Right ventricle myocardium inferior (tissue), 1 donor: ENCODE results near the gene USP5. TPM values are rescaled to one million over a fixed set of nuclear protein-coding genes. Genes with fewer than 3 reads are reported as not detected.
"Not testable (repeated sequence)": the region's sequence is repeated elsewhere in the genome, so short reads cannot be mapped to it uniquely, and the experiment has no call there.

Source experiments
- ATAC-seq: fragments of 200-7000 bp; cut with Tn5 transposase; one replicate; pipeline ENCODE4 v1.9.1; 2020; ENCODE audit warnings: mild to moderate bottlenecking, moderate library complexity
- DNase-seq: peaks from one replicate; pipeline ENCODE4 v3.0.0; 2021; ENCODE audit errors: missing footprints
- intact Hi-C: fragments of 100-400 bp; cut with DNase I; formaldehyde crosslinking; loops from one replicate; pipeline ENCODE4 v1.11.0; 2022
- total RNA-seq: library from RNA; stranded (reverse); fragmentation: NEBNext Ultra II Directional; extraction: Animal tissue kit (Norgen Biotek cat#: 25700); gene quantifications from one replicate; pipeline ENCODE4 v1.2.1, GENCODE V29; 2021
- donor health status: DM: no; HTN: yes; CAD: no; lungs with severe emphysema.

USP5 gene
- total RNA-seq, 1 donor from 2014 or later = 62.0 TPM

- intact Hi-C loops = no loop called here
- DNase-seq = no peak
- no peak for ATAC-seq
Observed at GRCh38 chr12:6855322-6855721, 3.4 kb downstream of the USP5 start.

- intact Hi-C loops = no loop called here
- no peak for ATAC-seq
Observed at GRCh38 chr12:6858799-6859198, 6.8 kb downstream of the USP5 start.

GRCh38 chr12:6860116-6860515, 8.2 kb downstream of the USP5 start:
- DNase-seq (no peak), ATAC-seq (no peak)
- intact Hi-C loops = no loop called here

More at GRCh38 chr12:6858799-6859198, 6.8 kb downstream of the USP5 start:
- no peak for DNase-seq

- no peak for DNase-seq
- intact Hi-C loops = no loop called here
Observed at GRCh38 chr12:6860942-6861341, 9.0 kb downstream of the USP5 start.

GRCh38 chr12:6861391-6861790, 9.4 kb downstream of the USP5 start:
- intact Hi-C loops = no loop called here
- no peak for ATAC-seq

More at GRCh38 chr12:6860942-6861341, 9.0 kb downstream of the USP5 start:
- no peak for ATAC-seq

GRCh38 chr12:6863033-6863432, 11.1 kb downstream of the USP5 start:
- ATAC-seq = no peak
- intact Hi-C loops = no loop called here
- DNase-seq = no peak

More at GRCh38 chr12:6861391-6861790, 9.4 kb downstream of the USP5 start:
- no peak for DNase-seq

- intact Hi-C loops = no loop called here
- no peak for DNase-seq
- no peak for ATAC-seq
Observed at GRCh38 chr12:6863586-6864321, 11.8 kb downstream of the USP5 start.

GRCh38 chr12:6865307-6865706, 13.4 kb downstream of the USP5 start:
- ATAC-seq, DNase-seq, intact Hi-C loops: not testable (repeated sequence)

GRCh38 chr12:6866163-6866919, 14.4 kb downstream of the USP5 start:
- ATAC-seq (no peak), DNase-seq (no peak)
- intact Hi-C loops = no loop called here

- ATAC-seq (peak; percentile 7), DNase-seq (no peak)
- intact Hi-C loops = no loop called here
Observed at GRCh38 chr12:6866920-6867412, 15.0 kb downstream of the USP5 start.

- peak; percentile 86 for ATAC-seq
- intact Hi-C loops = no loop called here
Observed at GRCh38 chr12:6867413-6868210, 15.7 kb downstream of the USP5 start, which contains the start of gene TPI1. TSS of gene TPI1 (plus strand) at chr12:6867531. CDS start at chr12:6867567, 36 bp downstream.

GRCh38 chr12:6868211-6869048, 16.5 kb downstream of the USP5 start:
- intact Hi-C loops = no loop called here
- ATAC-seq (no peak), DNase-seq (no peak)

More at GRCh38 chr12:6867413-6868210, 15.7 kb downstream of the USP5 start, which contains the start of gene TPI1:
- peak; percentile 93 for DNase-seq

- DNase-seq (no peak), ATAC-seq (no peak)
- intact Hi-C loops = loop anchor here (5.0 to 10.0 kb wide), 2 partner anchors 73 to 235 kb away; partner anchors contain the start of genes C12orf57, C1RL and RNU7-1
Observed at GRCh38 chr12:6869049-6870021, 17.4 kb downstream of the USP5 start.

GRCh38 chr12:6870304-6870703, 18.4 kb downstream of the USP5 start:
- not testable (repeated sequence) for ATAC-seq, DNase-seq
- intact Hi-C loops = loop anchor here (5.0 to 10.0 kb wide), 2 partner anchors 72 to 234 kb away; partner anchors contain the start of genes C12orf57, C1RL and RNU7-1

GRCh38 chr12:6871052-6871957, 19.4 kb downstream of the USP5 start:
- ATAC-seq (no peak), DNase-seq (no peak)
- intact Hi-C loops = loop anchor here (5.0 to 10.0 kb wide), 2 partner anchors 71 to 233 kb away; partner anchors contain the start of genes C12orf57, C1RL and RNU7-1
